Ishikawa (cell line): Measurements from ENCODE around the gene TRAIP.

Experiments
- CEBPB ChIP-seq: IDR thresholded peaks from 2 replicates; pipeline ENCODE4 v1.6.1; 2012
- CREB1 ChIP-seq: IDR thresholded peaks from 2 replicates; pipeline ENCODE4 v1.6.1; 2012; ENCODE audit warnings: low read depth
- EGR1 ChIP-seq: IDR thresholded peaks from 2 replicates; pipeline ENCODE4 v1.6.1; 2012
- EP300 ChIP-seq: IDR thresholded peaks from 2 replicates; pipeline ENCODE4 v1.6.1; 2012; ENCODE audit warnings: borderline replicate concordance
- FOXM1 ChIP-seq: IDR thresholded peaks from 2 replicates; pipeline ENCODE4 v1.6.1; 2012; ENCODE audit warnings: low read depth, borderline replicate concordance
- MAX ChIP-seq: IDR thresholded peaks from 2 replicates; pipeline ENCODE4 v1.6.1; 2012
- NFIC ChIP-seq: IDR thresholded peaks from 2 replicates; pipeline ENCODE4 v1.6.1; 2012
- RAD21 ChIP-seq: IDR thresholded peaks from 2 replicates; pipeline ENCODE4 v1.6.1; 2012; ENCODE audit warnings: low read depth
- REST ChIP-seq: IDR thresholded peaks from 2 replicates; pipeline ENCODE4 v1.6.1; 2012; ENCODE audit warnings: low read depth, mild to moderate bottlenecking
- TAF1 ChIP-seq: IDR thresholded peaks from 2 replicates; pipeline ENCODE4 v1.6.1; 2012; ENCODE audit warnings: low read depth, mild to moderate bottlenecking
- TCF12 ChIP-seq: IDR thresholded peaks from 2 replicates; pipeline ENCODE4 v1.6.1; 2012; ENCODE audit warnings: low read depth
- TEAD4 ChIP-seq: IDR thresholded peaks from 2 replicates; pipeline ENCODE4 v1.6.1; 2012
- USF1 ChIP-seq: IDR thresholded peaks from 2 replicates; pipeline ENCODE4 v1.6.1; 2012
- YY1 ChIP-seq: IDR thresholded peaks from 2 replicates; pipeline ENCODE4 v1.6.1; 2012; ENCODE audit warnings: low read depth
- ZBTB7A ChIP-seq: IDR thresholded peaks from 2 replicates; pipeline ENCODE4 v1.6.1; 2012; ENCODE audit warnings: low read depth

TRAIP gene

GRCh38 chr3:49842843-49843517 is 13.4 kb downstream of the TRAIP start:
- TF ChIP-seq USF1 (no peak), FOXM1 (no peak), CEBPB (no peak), NFIC (no peak), ZBTB7A (no peak), EP300 (no peak), REST (no peak), TCF12 (no peak), MAX (no peak), EGR1 (no peak), TAF1 (no peak), YY1 (no peak), RAD21 (no peak)

- TF ChIP-seq CREB1 (no peak), ZBTB7A (no peak), EGR1 (no peak), REST (no peak), FOXM1 (no peak), TAF1 (no peak), EP300 (no peak)
These were observed 14.6 kb downstream of the TRAIP start for GRCh38 chr3:49841806-49842205.

- peak; percentile 50 for TF ChIP-seq RAD21
- no peak for TF ChIP-seq ZBTB7A
- TF ChIP-seq EP300: no peak
- no peak for TF ChIP-seq NFIC
- TF ChIP-seq CEBPB: no peak
These were observed 15.2 kb downstream of the TRAIP start for GRCh38 chr3:49841126-49841696.

DNA sequence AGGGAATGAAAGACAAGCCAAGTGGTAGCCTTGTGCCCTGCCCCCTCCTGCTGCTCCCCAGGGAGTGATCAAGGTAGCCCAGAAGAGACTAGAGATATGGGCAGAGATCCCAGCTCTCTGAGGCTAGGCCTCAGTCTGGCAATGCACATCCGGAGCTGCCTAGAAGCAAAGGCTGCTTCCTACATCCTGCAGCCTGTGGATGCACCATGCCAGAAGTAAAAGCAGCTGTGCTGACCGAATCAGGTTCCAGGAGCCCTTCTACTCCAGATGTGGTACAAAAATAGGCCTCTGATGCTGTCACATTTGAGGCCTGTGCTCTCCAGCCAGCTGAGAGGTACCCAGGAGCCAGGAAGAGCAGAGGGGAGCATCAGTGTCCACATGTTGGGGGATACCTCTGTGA is 16.0 kb downstream of the TRAIP start:
- no peak for TF ChIP-seq REST
- no peak for TF ChIP-seq ZBTB7A
- TF ChIP-seq USF1: no peak
- TF ChIP-seq EP300: no peak
- TF ChIP-seq MAX: no peak
- TF ChIP-seq EGR1: no peak
- no peak for TF ChIP-seq RAD21
- no peak for TF ChIP-seq NFIC
- no peak for TF ChIP-seq FOXM1
- TF ChIP-seq TAF1: no peak
- TF ChIP-seq CEBPB: no peak
- TF ChIP-seq YY1: no peak
- no peak for TF ChIP-seq TEAD4
- TF ChIP-seq TCF12: no peak
- no peak for TF ChIP-seq CREB1
